HCT116 (cell line): ENCODE measurements around the gene SLC6A7.

Experiments
- EZH2 ChIP-seq: fragments of 200-600 bp; sonication (generic); IDR thresholded peaks from 2 replicates; pipeline ENCODE4 v1.6.1; 2017; ENCODE audit warnings: antibody characterized with exemption, mixed run types
- EZH2phosphoT487 ChIP-seq: fragments of 200-600 bp; IDR thresholded peaks from 2 replicates; pipeline ENCODE4 v1.6.1; 2018; ENCODE audit warnings: antibody characterized with exemption, borderline replicate concordance
- POLR2A ChIP-seq: IDR thresholded peaks from 2 replicates; pipeline ENCODE4 v1.7.0; 2011; ENCODE audit warnings: borderline replicate concordance; ENCODE audit not compliant: insufficient read depth, insufficient read length; ENCODE audit errors: extremely low read depth
- POLR2AphosphoS5 ChIP-seq: IDR thresholded peaks from 2 replicates; pipeline ENCODE4 v1.6.1; 2011; ENCODE audit warnings: mild to moderate bottlenecking, low read depth, low read length, moderate library complexity
- SIN3A ChIP-seq: IDR thresholded peaks from 2 replicates; pipeline ENCODE4 v1.6.1; 2012; ENCODE audit warnings: low read depth
- YY1 ChIP-seq: IDR thresholded peaks from 2 replicates; pipeline ENCODE4 v1.6.1; 2011; ENCODE audit warnings: low read length, low read depth, moderate library complexity, mild to moderate bottlenecking; ENCODE audit not compliant: insufficient replicate concordance; ENCODE audit errors: extremely low read depth
- TF ChIP-seq, protein P1 (sequence below), 3 experiments: fragments of 200-600 bp in 1 of 3; sonication (generic) in 1 of 3; IDR thresholded peaks in 2 of 3; conservative IDR thresholded peaks in 1 of 3; 2 replicates each; pipeline ENCODE4 v1.5.1; 2012 to 2017; ENCODE audit warnings: low read depth in 2 of 3, low read length in 2 of 3, antibody characterized with exemption in 1 of 3, borderline replicate concordance in 1 of 3, control low read depth in 1 of 3, mild to moderate bottlenecking in 1 of 3, mixed read lengths in 1 of 3, mixed run types in 1 of 3, moderate library complexity in 1 of 3; ENCODE audit not compliant: insufficient read depth in 1 of 3
- TF ChIP-seq, protein P2 (sequence below): IDR thresholded peaks from 2 replicates; pipeline ENCODE4 v1.6.1; 2012
- TF ChIP-seq, protein P3 (sequence below): IDR thresholded peaks from 2 replicates; pipeline ENCODE4 v1.6.1; 2012; ENCODE audit warnings: low read depth

DNA sequence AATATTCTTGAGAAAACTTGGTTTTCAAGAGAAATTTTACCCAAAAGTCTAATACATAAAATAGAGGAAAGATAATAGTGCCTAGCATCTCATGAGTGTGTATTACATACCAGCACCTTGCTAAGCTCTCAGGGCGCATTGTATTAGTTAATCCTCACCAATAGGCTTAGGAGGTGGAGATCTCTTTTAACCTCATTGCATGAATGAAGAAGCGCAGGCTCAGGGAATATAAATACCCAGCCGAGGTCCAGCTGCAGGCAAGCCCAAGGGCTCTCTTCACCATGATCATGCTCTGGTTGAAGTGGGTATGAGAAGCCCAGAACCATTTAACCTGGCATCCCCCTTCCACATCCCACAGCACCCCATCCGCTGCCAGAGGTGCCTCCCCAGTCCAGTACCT is 53.7 kb downstream of the SLC6A7 start:
- TF ChIP-seq, protein P1, sequence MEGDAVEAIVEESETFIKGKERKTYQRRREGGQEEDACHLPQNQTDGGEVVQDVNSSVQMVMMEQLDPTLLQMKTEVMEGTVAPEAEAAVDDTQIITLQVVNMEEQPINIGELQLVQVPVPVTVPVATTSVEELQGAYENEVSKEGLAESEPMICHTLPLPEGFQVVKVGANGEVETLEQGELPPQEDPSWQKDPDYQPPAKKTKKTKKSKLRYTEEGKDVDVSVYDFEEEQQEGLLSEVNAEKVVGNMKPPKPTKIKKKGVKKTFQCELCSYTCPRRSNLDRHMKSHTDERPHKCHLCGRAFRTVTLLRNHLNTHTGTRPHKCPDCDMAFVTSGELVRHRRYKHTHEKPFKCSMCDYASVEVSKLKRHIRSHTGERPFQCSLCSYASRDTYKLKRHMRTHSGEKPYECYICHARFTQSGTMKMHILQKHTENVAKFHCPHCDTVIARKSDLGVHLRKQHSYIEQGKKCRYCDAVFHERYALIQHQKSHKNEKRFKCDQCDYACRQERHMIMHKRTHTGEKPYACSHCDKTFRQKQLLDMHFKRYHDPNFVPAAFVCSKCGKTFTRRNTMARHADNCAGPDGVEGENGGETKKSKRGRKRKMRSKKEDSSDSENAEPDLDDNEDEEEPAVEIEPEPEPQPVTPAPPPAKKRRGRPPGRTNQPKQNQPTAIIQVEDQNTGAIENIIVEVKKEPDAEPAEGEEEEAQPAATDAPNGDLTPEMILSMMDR (IDR thresholded peaks at IDR 0.05 in 2 of 3, conservative IDR thresholded peaks at IDR 0.05 in 1 of 3; ENCODE audit: borderline replicate concordance in 1 of 3, insufficient read depth in 1 of 3, low read depth in 2 of 3, low read length in 2 of 3): no peak
- no peak for TF ChIP-seq YY1
- no peak for TF ChIP-seq POLR2AphosphoS5
- no peak for TF ChIP-seq POLR2A
- no peak for TF ChIP-seq EZH2
- no peak for TF ChIP-seq SIN3A
- TF ChIP-seq, protein P2, sequence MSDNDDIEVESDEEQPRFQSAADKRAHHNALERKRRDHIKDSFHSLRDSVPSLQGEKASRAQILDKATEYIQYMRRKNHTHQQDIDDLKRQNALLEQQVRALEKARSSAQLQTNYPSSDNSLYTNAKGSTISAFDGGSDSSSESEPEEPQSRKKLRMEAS: no peak
- no peak for TF ChIP-seq EZH2phosphoT487
- TF ChIP-seq, protein P3, sequence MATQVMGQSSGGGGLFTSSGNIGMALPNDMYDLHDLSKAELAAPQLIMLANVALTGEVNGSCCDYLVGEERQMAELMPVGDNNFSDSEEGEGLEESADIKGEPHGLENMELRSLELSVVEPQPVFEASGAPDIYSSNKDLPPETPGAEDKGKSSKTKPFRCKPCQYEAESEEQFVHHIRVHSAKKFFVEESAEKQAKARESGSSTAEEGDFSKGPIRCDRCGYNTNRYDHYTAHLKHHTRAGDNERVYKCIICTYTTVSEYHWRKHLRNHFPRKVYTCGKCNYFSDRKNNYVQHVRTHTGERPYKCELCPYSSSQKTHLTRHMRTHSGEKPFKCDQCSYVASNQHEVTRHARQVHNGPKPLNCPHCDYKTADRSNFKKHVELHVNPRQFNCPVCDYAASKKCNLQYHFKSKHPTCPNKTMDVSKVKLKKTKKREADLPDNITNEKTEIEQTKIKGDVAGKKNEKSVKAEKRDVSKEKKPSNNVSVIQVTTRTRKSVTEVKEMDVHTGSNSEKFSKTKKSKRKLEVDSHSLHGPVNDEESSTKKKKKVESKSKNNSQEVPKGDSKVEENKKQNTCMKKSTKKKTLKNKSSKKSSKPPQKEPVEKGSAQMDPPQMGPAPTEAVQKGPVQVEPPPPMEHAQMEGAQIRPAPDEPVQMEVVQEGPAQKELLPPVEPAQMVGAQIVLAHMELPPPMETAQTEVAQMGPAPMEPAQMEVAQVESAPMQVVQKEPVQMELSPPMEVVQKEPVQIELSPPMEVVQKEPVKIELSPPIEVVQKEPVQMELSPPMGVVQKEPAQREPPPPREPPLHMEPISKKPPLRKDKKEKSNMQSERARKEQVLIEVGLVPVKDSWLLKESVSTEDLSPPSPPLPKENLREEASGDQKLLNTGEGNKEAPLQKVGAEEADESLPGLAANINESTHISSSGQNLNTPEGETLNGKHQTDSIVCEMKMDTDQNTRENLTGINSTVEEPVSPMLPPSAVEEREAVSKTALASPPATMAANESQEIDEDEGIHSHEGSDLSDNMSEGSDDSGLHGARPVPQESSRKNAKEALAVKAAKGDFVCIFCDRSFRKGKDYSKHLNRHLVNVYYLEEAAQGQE: no peak
